Putamen (tissue), 1 donor: ENCODE measurements around the gene NRGN.
"Not testable (repeated sequence)": the region's sequence is repeated elsewhere in the genome, so short reads cannot be mapped to it uniquely, and the experiment has no call there.

Source experiments
- DNase-seq: peaks from one replicate; pipeline ENCODE4 v3.0.0-alpha.2; 2016; ENCODE audit warnings: low spot score

NRGN gene

GRCh38 chr11:124758355-124759265, 18.9 kb downstream of the NRGN start:
- DNase-seq = peak; percentile 69

DNA sequence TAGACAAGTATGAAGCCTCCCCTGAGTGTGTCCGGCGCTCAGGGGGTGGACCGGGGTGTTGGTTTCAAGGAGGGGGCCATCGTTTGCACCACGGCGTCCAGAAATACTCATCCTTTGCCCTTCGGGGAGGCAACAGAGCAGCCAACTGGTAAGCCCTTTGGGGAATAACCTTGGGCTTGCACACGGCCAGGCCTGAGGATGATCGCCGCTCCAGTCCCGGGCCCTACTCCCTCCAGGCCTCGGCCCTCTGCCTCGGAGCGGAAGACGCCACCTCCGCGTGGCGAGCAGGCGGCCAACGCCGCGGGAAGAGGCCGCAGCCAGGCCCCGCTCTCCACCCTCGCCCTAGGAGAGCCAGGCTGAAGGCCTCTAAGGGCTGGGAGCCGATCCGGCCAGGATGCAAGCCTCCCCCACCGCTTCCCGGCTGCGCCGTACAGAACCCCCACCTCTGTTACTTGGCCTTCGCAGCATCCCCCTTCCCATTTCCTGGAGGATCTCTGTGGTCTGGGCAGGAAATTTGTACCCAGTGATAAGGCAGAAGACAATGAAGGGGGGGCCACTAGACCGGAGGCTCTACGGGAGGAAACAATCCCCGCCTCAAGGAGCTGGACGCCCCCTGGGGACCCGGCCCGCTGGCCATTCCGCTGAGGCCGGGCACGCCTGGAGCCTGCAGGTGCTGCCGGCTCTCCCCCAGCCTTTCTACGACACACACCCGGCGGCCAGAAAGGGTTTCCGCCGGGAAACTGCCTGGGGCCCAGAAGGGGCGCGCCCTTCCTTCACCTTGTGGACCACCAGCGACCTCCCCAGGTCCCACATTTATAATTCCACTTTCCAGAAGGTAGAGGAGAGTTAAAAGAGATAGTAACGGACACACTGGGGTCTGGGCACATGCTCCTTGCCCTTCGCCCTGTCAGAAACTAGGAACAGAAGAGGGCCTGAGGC, 19.8 kb downstream of the NRGN start:
- DNase-seq = no peak

GRCh38 chr11:124760205-124760652, 20.5 kb downstream of the NRGN start:
- no peak for DNase-seq

GRCh38 chr11:124760806-124761205, 21.1 kb downstream of the NRGN start:
- DNase-seq = no peak

GRCh38 chr11:124761301-124762104, 21.8 kb downstream of the NRGN start:
- DNase-seq = no peak

- no peak for DNase-seq
These were observed 22.4 kb downstream of the NRGN start, which contains the start of gene ESAM for GRCh38 chr11:124762105-124762623. Gene ESAM (minus strand): TSS chr11:124762290. CDS start chr11:124762154, 136 bp downstream.

DNA sequence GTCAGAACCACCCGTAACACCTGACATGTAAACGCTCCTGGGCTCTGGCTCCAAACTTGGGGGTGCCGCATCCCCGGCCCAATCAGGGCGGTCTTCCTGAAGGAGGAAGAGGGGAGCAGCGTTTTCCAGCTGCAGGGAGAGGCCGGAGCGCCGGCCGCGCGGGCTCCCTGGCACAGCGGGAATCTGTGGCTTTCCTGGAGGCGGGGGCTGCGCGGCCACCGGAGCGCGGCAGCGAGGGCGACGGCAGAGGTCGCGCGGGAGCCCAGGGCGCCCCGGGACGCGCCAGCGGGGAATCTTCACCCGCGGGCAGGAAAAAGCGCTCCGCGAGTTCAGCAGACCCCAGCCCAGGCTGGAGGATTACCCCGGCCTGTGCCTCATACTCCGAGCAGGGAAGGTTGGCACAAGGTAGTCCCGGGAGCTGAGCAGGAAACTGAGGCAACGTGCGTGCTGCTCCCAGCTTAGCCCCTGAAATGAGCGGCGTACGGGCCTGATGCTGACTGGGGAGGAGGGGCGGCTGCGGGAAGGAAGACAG, 22.9 kb downstream of the NRGN start:
- no peak for DNase-seq

GRCh38 chr11:124763156-124763947, 23.6 kb downstream of the NRGN start:
- no peak for DNase-seq

- DNase-seq = no peak
These were observed 26.4 kb downstream of the NRGN start for GRCh38 chr11:124766156-124766555.

DNA sequence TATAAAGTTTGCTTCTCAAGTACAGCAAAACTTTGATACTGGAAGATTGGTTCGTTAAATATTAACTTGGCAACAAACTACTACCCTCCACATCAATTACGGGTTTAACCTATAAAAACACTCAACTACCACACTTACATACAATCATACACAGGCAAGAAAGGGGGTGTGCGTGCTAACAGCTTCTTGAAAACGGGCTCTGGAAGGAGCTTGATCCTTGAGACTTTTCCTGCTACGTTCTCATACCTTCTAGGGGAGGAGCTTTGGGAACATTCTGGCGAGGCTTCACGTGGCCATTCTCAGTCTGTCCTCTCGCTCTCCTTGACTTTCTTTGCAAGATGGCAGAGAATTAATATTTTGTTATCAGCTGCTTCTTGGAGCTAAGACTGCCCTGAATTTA, 29.2 kb downstream of the NRGN start:
- no peak for DNase-seq

- no peak for DNase-seq
These were observed 30.3 kb downstream of the NRGN start for GRCh38 chr11:124769806-124770774.

- not testable (repeated sequence) for DNase-seq
These were observed 31.2 kb downstream of the NRGN start for GRCh38 chr11:124770959-124771358.

DNA sequence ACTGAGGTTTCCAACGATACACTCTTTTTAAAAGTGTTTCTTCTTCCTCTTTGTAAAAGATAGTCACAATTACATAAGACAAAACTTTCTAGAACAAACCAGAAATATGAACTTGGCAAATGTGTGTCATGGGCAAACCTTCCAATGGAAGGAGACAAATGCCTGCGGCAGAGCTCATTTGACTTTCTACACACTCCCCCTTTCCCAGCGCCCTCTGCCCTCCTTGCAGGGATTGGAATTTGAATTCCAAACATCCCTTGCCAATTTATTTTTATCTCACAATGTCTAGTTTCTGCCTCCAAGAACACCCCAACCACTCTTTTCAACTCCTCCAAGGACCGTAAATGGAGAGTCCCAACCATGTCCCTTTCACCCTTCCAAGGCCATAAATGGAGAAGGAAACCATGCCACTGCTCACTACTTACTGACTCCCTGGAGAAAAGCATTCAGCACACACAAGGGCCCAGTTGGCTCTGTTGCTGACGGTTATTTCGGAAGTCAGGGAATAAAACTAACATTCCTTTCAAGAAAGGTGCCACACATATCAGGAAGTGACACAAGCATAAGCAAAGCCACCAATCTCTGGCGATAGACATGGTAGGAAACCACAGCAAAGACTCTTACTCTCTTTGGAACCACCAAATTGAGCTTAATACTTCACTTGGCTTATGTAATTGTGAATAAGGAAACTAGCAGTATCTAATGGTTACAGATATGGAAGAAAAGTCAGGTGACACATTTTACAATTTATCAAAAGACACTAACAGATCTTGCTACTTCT, 37.3 kb downstream of the NRGN start:
- no peak for DNase-seq

- no peak for DNase-seq
These were observed 38.5 kb downstream of the NRGN start for GRCh38 chr11:124778281-124778680.

DNA sequence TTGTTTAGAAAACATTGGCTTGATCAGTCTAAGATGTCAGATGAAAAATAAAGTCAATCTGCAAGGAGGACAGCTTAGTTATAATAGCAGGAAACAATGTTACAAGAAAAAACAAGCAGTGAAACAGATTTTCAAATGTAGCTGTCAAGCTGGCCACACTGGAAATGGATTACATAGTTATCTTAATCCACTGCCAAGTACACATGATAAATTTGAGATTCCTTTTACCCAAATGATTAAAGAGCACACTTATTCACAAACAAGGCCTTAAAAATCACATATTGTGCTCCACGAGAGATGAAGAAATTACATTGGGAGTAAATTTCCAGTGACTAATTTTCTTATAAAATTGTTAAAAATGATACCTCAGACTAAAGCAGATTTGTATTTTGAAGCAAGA, 39.8 kb downstream of the NRGN start:
- no peak for DNase-seq

DNA sequence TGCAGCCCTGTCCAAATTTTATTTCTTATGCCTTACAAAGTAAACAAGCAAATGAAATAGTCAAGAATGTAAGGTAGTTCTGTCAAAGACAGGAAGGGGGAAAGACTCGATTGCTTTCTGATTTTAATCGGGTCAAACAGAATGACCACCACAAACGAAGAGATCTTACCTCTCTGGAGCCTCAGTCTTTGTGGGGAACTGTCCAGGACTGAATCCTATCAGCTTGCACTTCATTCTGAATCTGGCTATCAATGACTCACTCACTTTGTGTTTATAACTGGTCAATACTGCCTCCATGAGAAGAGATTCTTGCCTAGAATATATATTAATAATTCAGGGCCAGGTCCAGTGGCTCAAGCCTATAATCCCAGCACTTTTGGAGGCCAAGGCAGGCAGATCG, 43.3 kb downstream of the NRGN start:
- DNase-seq = no peak

DNA sequence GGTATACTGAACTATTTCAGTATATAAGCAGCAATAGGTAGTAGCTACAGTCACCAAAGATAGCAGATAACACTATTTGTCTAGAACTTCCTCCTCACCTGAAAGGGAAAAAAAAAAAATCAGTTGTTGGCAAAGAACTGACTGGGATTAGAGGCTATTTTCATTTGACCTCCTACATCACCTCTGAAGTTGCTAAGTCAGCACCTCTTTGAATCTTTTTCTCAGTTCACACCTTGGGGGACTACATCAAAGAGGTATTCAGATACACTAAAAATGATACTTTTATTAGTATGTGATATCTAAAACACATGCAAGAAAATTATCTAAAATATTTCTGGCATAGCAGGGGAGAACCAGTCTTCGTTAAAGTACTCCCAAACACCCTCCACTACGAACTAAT, 44.3 kb downstream of the NRGN start:
- DNase-seq = no peak

GRCh38 chr11:124788521-124788920, 48.8 kb downstream of the NRGN start:
- DNase-seq = no peak
